SJSA1 (cell line): Measurements from ENCODE around the gene C1orf232. TPM values are rescaled to one million over a fixed set of nuclear protein-coding genes. Genes with fewer than 3 reads are reported as not detected.

Experiments
- DNase-seq, 2 experiments: peaks; one replicate each; pipeline ENCODE4 v3.0.0-alpha.2; 2015 to 2020; ENCODE audit warnings: low spot score in 2 of 2, low read depth in 1 of 2
- H3K27ac ChIP-seq: fragments of 250-450 bp; sonication (Bioruptor Pico); 2 replicates; pipeline ENCODE4 v1.5.1; 2020; ENCODE audit warnings: mild to moderate bottlenecking, moderate library complexity
- H3K27me3 ChIP-seq: fragments of 250-450 bp; sonication (Bioruptor Pico); replicated peaks from 2 replicates; pipeline ENCODE4 v1.5.1; 2020; ENCODE audit warnings: mild to moderate bottlenecking, moderate library complexity
- H3K36me3 ChIP-seq: fragments of 250-450 bp; sonication (Bioruptor Pico); 2 replicates; pipeline ENCODE4 v1.5.1; 2020; ENCODE audit warnings: mild to moderate bottlenecking
- H3K4me1 ChIP-seq: fragments of 250-450 bp; sonication (Bioruptor Pico); replicated peaks from 2 replicates; pipeline ENCODE4 v1.6.1; 2021; ENCODE audit warnings: mild to moderate bottlenecking
- H3K4me3 ChIP-seq: fragments of 250-450 bp; sonication (Bioruptor Pico); 2 replicates; pipeline ENCODE4 v1.5.1; 2020; ENCODE audit warnings: mild to moderate bottlenecking
- H3K9me3 ChIP-seq: fragments of 250-450 bp; sonication (Bioruptor Pico); replicated peaks from 2 replicates; pipeline ENCODE4 v1.5.1; 2020; ENCODE audit warnings: mild to moderate bottlenecking
- total RNA-seq: library from RNA; depleted of rRNA; stranded (reverse); fragments of >200 nt; shearing (Covaris generic); gene quantifications from 2 replicates; pipeline ENCODE4 v1.2.3, GENCODE V29; 2014

The C1orf232 gene
- total RNA-seq, 1 experiment from 2014 or later = not detected

- Histone ChIP-seq H3K27ac (no peak overlapping the region), H3K27me3 (no peaks in the 10 kb centered on the region), H3K4me3 (no peak overlapping the region), H3K36me3 (no peaks in the 10 kb centered on the region), H3K4me1 (no peaks in the 10 kb centered on the region), H3K9me3 (no peaks in the 10 kb centered on the region)
- DNase-seq = no peak
Measured at GRCh38 chr1:26189331-26189730, 20.6 kb upstream of the C1orf232 start.

GRCh38 chr1:26188477-26188876, 19.7 kb upstream of the C1orf232 start:
- no peaks in the 10 kb centered on the region for H3K9me3 ChIP-seq
- no peaks in the 10 kb centered on the region for H3K27me3 ChIP-seq
- no peaks in the 10 kb centered on the region for H3K4me1 ChIP-seq
- H3K27ac ChIP-seq = no peak overlapping the region
- H3K4me3 ChIP-seq = no peak overlapping the region
- no peaks in the 10 kb centered on the region for H3K36me3 ChIP-seq
- DNase-seq = no peak

GRCh38 chr1:26187882-26188281, 19.1 kb upstream of the C1orf232 start:
- no peak overlapping the region for H3K4me3 ChIP-seq
- no peaks in the 10 kb centered on the region for H3K4me1 ChIP-seq
- no peaks in the 10 kb centered on the region for H3K27me3 ChIP-seq
- DNase-seq = no peak
- H3K36me3 ChIP-seq = no peaks in the 10 kb centered on the region
- H3K9me3 ChIP-seq = no peaks in the 10 kb centered on the region
- no peak overlapping the region for H3K27ac ChIP-seq

GRCh38 chr1:26184883-26185282, 16.1 kb upstream of the C1orf232 start:
- DNase-seq = no peak
- Histone ChIP-seq H3K9me3 (no peaks in the 10 kb centered on the region), H3K36me3 (no peaks in the 10 kb centered on the region), H3K27ac (no peak overlapping the region), H3K4me1 (no peaks in the 10 kb centered on the region), H3K27me3 (no peaks in the 10 kb centered on the region), H3K4me3 (no peak overlapping the region)

- Histone ChIP-seq H3K4me1 (no peaks in the 10 kb centered on the region), H3K9me3 (no peaks in the 10 kb centered on the region), H3K4me3 (no peak overlapping the region), H3K27ac (no peak overlapping the region), H3K27me3 (no peaks in the 10 kb centered on the region), H3K36me3 (no peaks in the 10 kb centered on the region)
- DNase-seq = no peak
Measured at GRCh38 chr1:26184086-26184485, 15.3 kb upstream of the C1orf232 start.

- H3K27me3 ChIP-seq = no peaks in the 10 kb centered on the region
- no peak overlapping the region for H3K4me3 ChIP-seq
- no peak for DNase-seq
- no peaks in the 10 kb centered on the region for H3K9me3 ChIP-seq
- no peaks in the 10 kb centered on the region for H3K4me1 ChIP-seq
- H3K36me3 ChIP-seq = no peaks in the 10 kb centered on the region
- H3K27ac ChIP-seq = no peak overlapping the region
Measured at GRCh38 chr1:26182383-26182696, 13.6 kb upstream of the C1orf232 start.

GRCh38 chr1:26181586-26182382, 13.0 kb upstream of the C1orf232 start:
- DNase-seq = no peak
- Histone ChIP-seq H3K4me1 (no peaks in the 10 kb centered on the region), H3K4me3 (no peak overlapping the region), H3K36me3 (no peaks in the 10 kb centered on the region), H3K27me3 (no peaks in the 10 kb centered on the region), H3K9me3 (no peaks in the 10 kb centered on the region), H3K27ac (no peak overlapping the region)

- DNase-seq = no peak
- no peak overlapping the region for H3K4me3 ChIP-seq
- no peaks in the 10 kb centered on the region for H3K27me3 ChIP-seq
- H3K36me3 ChIP-seq = no peaks in the 10 kb centered on the region
- no peak overlapping the region for H3K27ac ChIP-seq
- H3K9me3 ChIP-seq = no peaks in the 10 kb centered on the region
- no peaks in the 10 kb centered on the region for H3K4me1 ChIP-seq
Measured at GRCh38 chr1:26180010-26180506, 11.3 kb upstream of the C1orf232 start.

GRCh38 chr1:26177182-26177684, 8.5 kb upstream of the C1orf232 start, which contains the start of gene CNKSR1:
CNKSR1 (plus strand) TSS chr1:26177491; CDS start chr1:26177548, 57 bp downstream.
- Histone ChIP-seq H3K4me1 (no peaks in the 10 kb centered on the region), H3K27me3 (no peaks in the 10 kb centered on the region), H3K36me3 (no peaks in the 10 kb centered on the region), H3K27ac (no peak within 1 kb of the TSS), H3K4me3 (no peak within 1 kb of the TSS), H3K9me3 (no peaks in the 10 kb centered on the region)
- no peak for DNase-seq

GRCh38 chr1:26175346-26175745, 6.6 kb upstream of the C1orf232 start:
- Histone ChIP-seq H3K36me3 (peaks cover 15% of the 10 kb centered on the region), H3K4me1 (peaks cover 9% of the 10 kb centered on the region), H3K27ac (no peak overlapping the region), H3K4me3 (no peak overlapping the region), H3K9me3 (no peaks in the 10 kb centered on the region), H3K27me3 (no peaks in the 10 kb centered on the region)
- DNase-seq = no peak

GRCh38 chr1:26171084-26172072, 2.6 kb upstream of the C1orf232 start, which contains the start of gene ZNF593OS:
ZNF593OS (minus strand) TSS chr1:26171832; CDS start chr1:26171661, 171 bp downstream.
- no peaks in the 10 kb centered on the region for H3K9me3 ChIP-seq
- peak within 1 kb of the TSS; percentile 82 for H3K4me3 ChIP-seq
- no peak within 1 kb of the TSS for H3K27ac ChIP-seq
- peaks cover 19% of the 10 kb centered on the region for H3K36me3 ChIP-seq
- no peak for DNase-seq
- no peaks in the 10 kb centered on the region for H3K27me3 ChIP-seq
- H3K4me1 ChIP-seq = peaks cover 17% of the 10 kb centered on the region

GRCh38 chr1:26170472-26170821, 1.7 kb upstream of the C1orf232 start:
- Histone ChIP-seq H3K4me1 (peaks cover 20% of the 10 kb centered on the region), H3K27me3 (no peaks in the 10 kb centered on the region), H3K36me3 (peaks cover 19% of the 10 kb centered on the region), H3K27ac (no peak overlapping the region), H3K4me3 (peak overlapping the region; percentile 82), H3K9me3 (no peaks in the 10 kb centered on the region)
- DNase-seq = no peak

- H3K27ac ChIP-seq = peak within 1 kb of the TSS; percentile 79
- H3K9me3 ChIP-seq = no peaks in the 10 kb centered on the region
- H3K36me3 ChIP-seq = peaks cover 19% of the 10 kb centered on the region
- peak within 1 kb of the TSS; percentile 82 for H3K4me3 ChIP-seq
- peaks cover 24% of the 10 kb centered on the region for H3K4me1 ChIP-seq
- DNase-seq = peak; percentile 81 to 93
- H3K27me3 ChIP-seq = no peaks in the 10 kb centered on the region
Measured at GRCh38 chr1:26169669-26170471, 1.1 kb upstream of the C1orf232 start, which contains the start of gene ZNF593. ZNF593 (plus strand) TSS chr1:26169908; CDS start chr1:26169984, 76 bp downstream.
